ENCODE measurements around the gene CWC15.

GRCh38 chr11:94961255-94961654 lies 12.1 kb downstream of the CWC15 start:
- TF ChIP-seq EP300 (IDR thresholded peaks at IDR 0.05; ENCODE audit: borderline replicate concordance in 1 of 2, low read depth in 1 of 2, low read length in 1 of 2) = no peak
- TF ChIP-seq POLR2AphosphoS5 (IDR thresholded peaks at IDR 0.05; ENCODE audit: low read depth, low read length) = no peak
- no peak for TF ChIP-seq CTCF (IDR thresholded peaks at IDR 0.05)
- no peak for TF ChIP-seq NRF1 (IDR thresholded peaks at IDR 0.05; ENCODE audit: low read depth, low read length)
- no peak for TF ChIP-seq EZH2phosphoT487 (IDR thresholded peaks at IDR 0.05; ENCODE audit: borderline replicate concordance, low read depth)
- TF ChIP-seq USF1 (IDR thresholded peaks at IDR 0.05; ENCODE audit: borderline replicate concordance, low read depth) = no peak
- TF ChIP-seq FOXJ3 (CRISPR knock-in tag; IDR thresholded peaks at IDR 0.05) = no peak
- TF ChIP-seq MAX (IDR thresholded peaks at IDR 0.05; ENCODE audit: low read depth) = no peak
- no peak for TF ChIP-seq ZBTB33 (IDR thresholded peaks at IDR 0.05; ENCODE audit: borderline replicate concordance, low read depth)
- TF ChIP-seq SMC3 (IDR thresholded peaks at IDR 0.05; ENCODE audit: low read depth, low read length) = no peak
- TF ChIP-seq GATA2 (CRISPR knock-in tag; IDR thresholded peaks at IDR 0.05) = no peak
